NT2/D1 (cell line): Measurements from ENCODE around the gene DOK3.

Experiments
- DNase-seq: peaks from one replicate; pipeline ENCODE4 v3.0.0-alpha.2; 2011; ENCODE audit warnings: low read depth, low spot score
- H3K27me3 ChIP-seq: 2 replicates; pipeline ENCODE4 v1.6.0; 2011; ENCODE audit warnings: mild to moderate bottlenecking; ENCODE audit not compliant: insufficient read length, insufficient read depth
- H3K36me3 ChIP-seq: 2 replicates; pipeline ENCODE4 v1.6.1; 2011; ENCODE audit warnings: mild to moderate bottlenecking, low read length, mixed read lengths; ENCODE audit not compliant: insufficient read depth, insufficient read length
- H3K4me1 ChIP-seq: 2 replicates; pipeline ENCODE4 v1.5.1; 2011; ENCODE audit not compliant: insufficient read depth, insufficient read length
- H3K4me3 ChIP-seq: 2 replicates; pipeline ENCODE4 v1.5.1; 2011; ENCODE audit warnings: low read depth; ENCODE audit not compliant: insufficient read length
- H3K9ac ChIP-seq: 2 replicates; pipeline ENCODE4 v1.6.0; 2011; ENCODE audit warnings: low read depth; ENCODE audit not compliant: insufficient read length
- H3K9me3 ChIP-seq: 2 replicates; pipeline ENCODE4 v1.5.1; 2011; ENCODE audit warnings: mild to moderate bottlenecking, low read length; ENCODE audit not compliant: insufficient read depth
- SUZ12 ChIP-seq: IDR thresholded peaks from 2 replicates; pipeline ENCODE4 v1.6.1; 2011; ENCODE audit not compliant: insufficient read length, insufficient read depth; ENCODE audit errors: extremely low read depth
- YY1 ChIP-seq: IDR thresholded peaks from 2 replicates; pipeline ENCODE4 v1.6.1; 2011; ENCODE audit not compliant: insufficient read length, insufficient read depth
- ZNF274 ChIP-seq: IDR thresholded peaks from 2 replicates; pipeline ENCODE4 v1.6.1; 2011; ENCODE audit warnings: mild to moderate bottlenecking, low read depth, low read length

DOK3 gene

GRCh38 chr5:177526791-177527190, 17.2 kb upstream of the DOK3 start:
- DNase-seq: no peak
- TF ChIP-seq YY1 (no peak), SUZ12 (no peak), ZNF274 (no peak)
- H3K27me3 ChIP-seq: no peaks in the 10 kb centered on the region
- H3K9me3 ChIP-seq: no peaks in the 10 kb centered on the region
- peaks cover 97% of the 10 kb centered on the region for H3K36me3 ChIP-seq
- no peak overlapping the region for H3K4me3 ChIP-seq
- H3K9ac ChIP-seq: no peak overlapping the region
- peaks cover 3% of the 10 kb centered on the region for H3K4me1 ChIP-seq

DNA sequence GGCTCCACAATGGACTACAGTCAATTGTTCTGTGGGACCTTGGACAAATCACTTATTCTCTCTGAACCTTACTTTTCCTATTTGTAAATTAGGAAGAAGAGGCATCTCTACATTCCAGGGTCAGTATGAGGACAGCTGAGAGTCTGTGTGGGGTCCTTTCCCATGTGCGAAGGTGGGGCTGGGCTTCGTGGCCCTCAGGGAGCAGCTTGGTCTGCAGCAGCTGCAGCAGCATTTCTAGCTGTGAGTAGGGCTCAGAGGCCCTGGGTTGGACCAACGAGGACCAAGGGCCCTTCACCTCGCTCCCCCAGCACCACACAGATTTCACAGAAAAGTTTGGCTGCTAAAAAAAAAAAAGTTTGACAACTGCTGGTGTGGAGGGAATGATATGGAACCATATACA, 16.6 kb upstream of the DOK3 start:
- H3K9ac ChIP-seq: no peak overlapping the region
- DNase-seq: no peak
- H3K4me3 ChIP-seq: no peak overlapping the region
- TF ChIP-seq ZNF274 (no peak), YY1 (no peak), SUZ12 (no peak)
- H3K27me3 ChIP-seq: no peaks in the 10 kb centered on the region
- H3K9me3 ChIP-seq: no peaks in the 10 kb centered on the region
- H3K36me3 ChIP-seq: peaks cover 97% of the 10 kb centered on the region
- peaks cover 3% of the 10 kb centered on the region for H3K4me1 ChIP-seq

DNA sequence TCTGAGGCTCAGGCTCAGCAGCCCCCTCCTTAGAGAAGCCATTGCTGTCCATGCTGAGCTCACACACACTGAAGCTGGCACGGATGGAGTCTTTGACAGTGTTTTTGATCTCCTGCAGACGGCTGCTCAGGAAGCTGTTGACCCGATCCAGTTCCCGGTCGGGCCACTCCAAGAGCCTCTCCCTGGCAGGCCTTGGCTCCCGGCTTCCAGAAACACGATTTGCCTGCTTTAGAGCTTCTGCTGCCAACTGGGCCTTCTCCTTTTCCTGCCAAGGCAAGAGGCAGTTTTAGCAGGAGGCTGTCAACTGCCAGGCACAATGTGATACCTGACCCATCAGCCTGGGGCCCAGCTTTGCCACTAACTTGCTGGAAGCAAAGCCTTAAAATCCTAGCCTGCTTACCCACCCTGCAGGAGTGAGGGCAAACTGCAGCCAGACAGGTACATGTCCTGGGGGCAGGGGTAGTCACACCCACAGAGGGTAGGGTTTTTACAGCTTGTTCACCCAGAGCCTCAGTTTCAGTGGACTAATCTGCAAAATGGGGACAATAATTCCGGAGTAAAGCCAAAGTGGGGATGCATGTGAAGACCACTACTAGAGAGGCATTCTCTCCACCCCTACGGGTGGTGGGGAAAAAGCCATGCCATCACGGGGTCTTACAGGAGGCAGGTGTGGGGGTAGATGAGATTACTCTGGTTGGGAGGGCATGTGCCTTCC, 15.5 kb upstream of the DOK3 start:
- Histone ChIP-seq H3K4me1 (peaks cover 3% of the 10 kb centered on the region), H3K27me3 (no peaks in the 10 kb centered on the region), H3K9me3 (no peaks in the 10 kb centered on the region), H3K4me3 (no peak overlapping the region), H3K36me3 (peaks cover 97% of the 10 kb centered on the region), H3K9ac (no peak overlapping the region)
- TF ChIP-seq ZNF274 (no peak), YY1 (no peak), SUZ12 (no peak)
- no peak for DNase-seq

DNA sequence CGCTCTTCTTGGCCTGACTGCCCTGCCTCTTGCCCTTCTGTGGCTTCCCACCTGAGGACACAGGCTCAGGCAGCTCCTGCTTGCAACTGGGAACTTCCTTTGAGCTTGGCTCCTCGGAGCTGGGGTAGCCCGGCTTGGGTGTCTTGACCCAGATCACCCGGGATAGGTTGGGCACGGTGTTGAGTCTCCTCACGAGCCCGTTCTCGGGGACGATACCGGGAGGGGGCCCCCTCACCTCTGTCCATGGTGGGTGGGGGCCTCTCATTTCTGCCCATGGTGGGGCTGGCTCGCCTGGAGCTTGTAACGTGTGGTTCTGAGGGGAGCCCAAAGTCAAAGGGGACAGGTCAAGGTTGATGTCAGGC, 14.9 kb upstream of the DOK3 start:
- Histone ChIP-seq H3K27me3 (no peaks in the 10 kb centered on the region), H3K36me3 (peaks cover 97% of the 10 kb centered on the region), H3K9ac (no peak overlapping the region), H3K9me3 (no peaks in the 10 kb centered on the region), H3K4me3 (no peak overlapping the region), H3K4me1 (peaks cover 3% of the 10 kb centered on the region)
- TF ChIP-seq ZNF274 (no peak), YY1 (no peak), SUZ12 (no peak)
- no peak for DNase-seq

DNA sequence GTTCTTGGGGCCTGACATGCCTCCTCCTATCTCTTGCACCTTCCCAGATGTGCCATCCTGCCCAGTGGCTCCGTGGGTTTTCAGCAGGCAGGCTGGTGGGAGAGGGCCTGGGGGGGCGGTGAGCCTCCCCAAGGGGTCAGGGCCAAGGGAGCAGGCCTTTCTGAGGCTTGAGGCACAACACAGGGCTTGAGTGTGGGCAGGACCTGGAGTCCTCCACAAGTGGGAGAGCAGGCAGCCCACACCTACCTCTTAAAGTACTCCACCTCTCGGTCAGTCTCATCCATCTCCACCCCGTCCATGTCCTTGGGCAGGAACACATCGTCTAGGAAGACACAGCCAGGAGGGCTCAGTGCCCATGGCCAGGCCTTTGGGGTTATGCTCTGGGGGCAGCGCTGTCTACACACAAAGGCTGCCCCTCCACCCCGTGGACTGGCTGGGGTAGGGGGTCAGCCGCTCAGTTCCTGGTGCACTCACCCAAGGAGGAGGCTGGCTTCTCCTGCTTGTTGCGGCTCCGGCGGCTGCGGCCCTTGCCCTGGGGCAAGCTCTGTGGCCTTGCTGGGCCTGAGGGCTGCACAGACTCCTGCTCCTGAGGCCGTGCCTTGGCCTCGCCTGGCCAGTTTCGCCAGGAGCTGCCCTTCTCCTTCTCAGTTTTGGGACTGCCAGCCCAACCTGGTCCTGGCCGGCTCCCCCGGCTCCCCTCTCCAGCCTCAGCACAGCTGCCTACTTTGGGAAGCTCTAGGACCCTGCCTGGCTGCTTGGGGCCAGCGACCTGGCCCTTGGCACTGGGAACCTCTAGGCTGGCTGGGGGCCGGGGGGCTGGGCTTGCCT, 14.3 kb upstream of the DOK3 start:
- H3K27me3 ChIP-seq: no peaks in the 10 kb centered on the region
- DNase-seq: no peak
- no peaks in the 10 kb centered on the region for H3K9me3 ChIP-seq
- TF ChIP-seq YY1 (no peak), SUZ12 (no peak), ZNF274 (no peak)
- H3K36me3 ChIP-seq: peaks cover 97% of the 10 kb centered on the region
- no peak overlapping the region for H3K9ac ChIP-seq
- no peak overlapping the region for H3K4me3 ChIP-seq
- peaks cover 3% of the 10 kb centered on the region for H3K4me1 ChIP-seq

- Histone ChIP-seq H3K9me3 (no peaks in the 10 kb centered on the region), H3K36me3 (peaks cover 74% of the 10 kb centered on the region), H3K4me1 (peaks cover 6% of the 10 kb centered on the region), H3K27me3 (no peaks in the 10 kb centered on the region), H3K4me3 (no peak overlapping the region), H3K9ac (no peak overlapping the region)
- DNase-seq: no peak
- no peak for TF ChIP-seq SUZ12
- no peak for TF ChIP-seq YY1
- no peak for TF ChIP-seq ZNF274
These were observed 11.4 kb upstream of the DOK3 start for GRCh38 chr5:177520916-177521513.

GRCh38 chr5:177520271-177520670, 10.6 kb upstream of the DOK3 start:
- Histone ChIP-seq H3K9ac (no peak overlapping the region), H3K27me3 (no peaks in the 10 kb centered on the region), H3K4me3 (no peak overlapping the region), H3K36me3 (peaks cover 74% of the 10 kb centered on the region), H3K4me1 (peaks cover 3% of the 10 kb centered on the region), H3K9me3 (no peaks in the 10 kb centered on the region)
- TF ChIP-seq YY1 (no peak), SUZ12 (no peak), ZNF274 (no peak)
- no peak for DNase-seq
